AG04450 (cell line): ENCODE results near the gene TEK. TPM values are rescaled to one million over a fixed set of nuclear protein-coding genes. Genes with fewer than 3 reads are reported as not detected.

Experiments used
- CTCF ChIA-PET: fragments of 300-600, 350-600 bp; formaldehyde crosslinking; extraction: SDS; loops from one replicate; lab custom pipeline; 2022; ENCODE audit warnings: antibody characterized with exemption, inconsistent platforms; lab: Charles Lee
- POLR2A ChIA-PET: fragments of 350-600 bp; formaldehyde crosslinking; extraction: SDS; loops from one replicate; lab custom pipeline; 2021; ENCODE audit warnings: antibody characterized with exemption, inconsistent platforms; lab: Yijun Ruan, JAX
- DNase-seq: peaks from one replicate; pipeline ENCODE4 v3.0.0-alpha.2; 2011; ENCODE audit warnings: low read depth, low spot score
- H3K27ac ChIP-seq: one replicate; pipeline ENCODE4 v1.5.1; 2012; ENCODE audit warnings: low read depth, low read length, control low read depth
- H3K27me3 ChIP-seq: one replicate; pipeline ENCODE4 v1.6.0; 2012; ENCODE audit warnings: low read length; ENCODE audit not compliant: control insufficient read depth, insufficient read depth
- H3K4me3 ChIP-seq: 2 replicates; pipeline ENCODE4 v1.5.1; 2011; ENCODE audit warnings: mild to moderate bottlenecking, low read depth, low read length, control low read depth
- H3K9me3 ChIP-seq: 2 replicates; pipeline ENCODE4 v1.5.1; 2012; ENCODE audit warnings: low read length; ENCODE audit not compliant: control insufficient read depth, insufficient read depth
- CTCF ChIP-seq: IDR thresholded peaks from 2 replicates; pipeline ENCODE4 v1.5.1; 2011; ENCODE audit warnings: low read depth, low read length, control low read depth, inconsistent platforms
- polyA plus RNA-seq: library from polyadenylated mRNA; depleted of rRNA; stranded (reverse); fragments of >200 nt; gene quantifications from 2 replicates; pipeline ENCODE4 v1.2.3, GENCODE V29; 2011

Gene TEK
- polyA plus RNA-seq, 1 experiment, result 35.2 TPM

- POLR2A ChIA-PET, result interaction anchor here (0.8 kb wide), 1 partner anchor 55 kb away, joined by 3 read pairs; no protein-coding TSS in a partner anchor
- no peak for DNase-seq
- no peaks in the 10 kb centered on the region for H3K27me3 ChIP-seq
- peaks cover 3% of the 10 kb centered on the region for H3K9me3 ChIP-seq
- peak overlapping the region; percentile 89 for H3K27ac ChIP-seq
- CTCF ChIA-PET, result interaction anchor here (0.8 kb wide), 1 partner anchor 14 kb away, joined by 3 read pairs; no protein-coding TSS in a partner anchor
- H3K4me3 ChIP-seq, result no peak overlapping the region
- TF ChIP-seq CTCF, result no peak
Observed at GRCh38 chr9:27118916-27119315, 9.9 kb downstream of the TEK start.

- no peak for TF ChIP-seq CTCF
- ChIA-PET POLR2A (interaction anchor here (0.7 to 2.8 kb wide), 11 partner anchors 11 to 177 kb away, joined by 3 to 36 read pairs (median 5); partner anchors contain the start of genes PLAA and TEK), CTCF (interaction anchor here (0.7 to 1.5 kb wide), 2 partner anchors 10 to 15 kb away, joined by 3 to 4 read pairs; partner anchors contain the start of gene TEK)
- no peaks in the 10 kb centered on the region for H3K27me3 ChIP-seq
- H3K9me3 ChIP-seq, result peaks cover 6% of the 10 kb centered on the region
- H3K27ac ChIP-seq, result peak overlapping the region; percentile 84
- DNase-seq, result peak; percentile 66
- H3K4me3 ChIP-seq, result no peak overlapping the region
Observed at GRCh38 chr9:27124151-27124550, 15.1 kb downstream of the TEK start.

GRCh38 chr9:27125030-27125429, 16.0 kb downstream of the TEK start:
- TF ChIP-seq CTCF, result no peak
- POLR2A ChIA-PET, result interaction anchor here (0.6 to 2.8 kb wide), 20 partner anchors 12 to 178 kb away, joined by 3 to 36 read pairs (median 4); partner anchors contain the start of genes PLAA and TEK
- Histone ChIP-seq H3K27me3 (no peaks in the 10 kb centered on the region), H3K9me3 (peaks cover 6% of the 10 kb centered on the region), H3K27ac (peak overlapping the region; percentile 93), H3K4me3 (no peak overlapping the region)
- peak; percentile 98 for DNase-seq
- CTCF ChIA-PET, result interaction anchor here (0.7 to 1.5 kb wide), 3 partner anchors 16 to 151 kb away, joined by 3 to 5 read pairs (median 4); partner anchors contain the start of gene TEK

- TF ChIP-seq CTCF, result no peak
- peak; percentile 70 for DNase-seq
- ChIA-PET CTCF (interaction anchor here (1.4 kb wide), 1 partner anchor 150 kb away, joined by 5 read pairs; no protein-coding TSS in a partner anchor), POLR2A (interaction anchor here (0.6 to 2.8 kb wide), 11 partner anchors 10 to 116 kb away, joined by 3 to 36 read pairs (median 7); no protein-coding TSS in a partner anchor)
- peaks cover 6% of the 10 kb centered on the region for H3K9me3 ChIP-seq
- H3K27me3 ChIP-seq, result no peaks in the 10 kb centered on the region
- H3K27ac ChIP-seq, result no peak overlapping the region
- no peak overlapping the region for H3K4me3 ChIP-seq
Observed at GRCh38 chr9:27125936-27126335, 16.9 kb downstream of the TEK start.

GRCh38 chr9:27126670-27127069, 17.6 kb downstream of the TEK start:
- DNase-seq, result no peak
- Histone ChIP-seq H3K27ac (peak overlapping the region; percentile 22), H3K9me3 (peaks cover 6% of the 10 kb centered on the region), H3K4me3 (no peak overlapping the region), H3K27me3 (no peaks in the 10 kb centered on the region)
- no peak for TF ChIP-seq CTCF
- ChIA-PET CTCF (interaction anchor here (1.4 kb wide), 1 partner anchor 150 kb away, joined by 5 read pairs; no protein-coding TSS in a partner anchor), POLR2A (interaction anchor here (1.3 kb wide), 1 partner anchor 55 kb away, joined by 7 read pairs; no protein-coding TSS in a partner anchor)
